PFSK-1 (cell line): ENCODE measurements around the gene DYNC1LI2.

ENCODE experiments used
- POLR2AphosphoS5 ChIP-seq: IDR thresholded peaks from 2 replicates; pipeline ENCODE4 v1.6.1; 2012; ENCODE audit warnings: low read depth, mild to moderate bottlenecking, control low read depth, low read length, moderate library complexity
- REST ChIP-seq, 2 experiments: IDR thresholded peaks; 2 replicates each; pipeline versions ENCODE4 v1.6.1 to v1.8.0; 2011 to 2012; ENCODE audit warnings: low read depth in 2 of 2, low read length in 2 of 2, control low read depth in 1 of 2, inconsistent platforms in 1 of 2, mild to moderate bottlenecking in 1 of 2, moderate library complexity in 1 of 2; ENCODE audit not compliant: insufficient read depth in 1 of 2
- SIN3A ChIP-seq: IDR thresholded peaks from 2 replicates; pipeline ENCODE4 v1.6.1; 2012; ENCODE audit warnings: mild to moderate bottlenecking, low read length, moderate library complexity, borderline replicate concordance; ENCODE audit not compliant: insufficient read depth

GRCh38 chr16:66720766-66721165, 30.6 kb downstream of the DYNC1LI2 start:
- no peak for TF ChIP-seq SIN3A
- no peak for TF ChIP-seq POLR2AphosphoS5
- TF ChIP-seq REST (IDR thresholded peaks at IDR 0.05; ENCODE audit: insufficient read depth in 1 of 2, low read depth in 2 of 2, low read length in 2 of 2): no peak
